ENCODE results near the gene TCP1.

GRCh38 chr6:159730332-159730676 lies 59.1 kb downstream of the TCP1 start:
- TF ChIP-seq HDAC6 (IDR thresholded peaks at IDR 0.05; ENCODE audit: low read depth, low read length), result no peak
- no peak for TF ChIP-seq TOPORS (CRISPR knock-in tag; IDR thresholded peaks at IDR 0.05)
- no peak for TF ChIP-seq ZNF335 (CRISPR knock-in tag; IDR thresholded peaks at IDR 0.05)
- TF ChIP-seq SNRNP70 (IDR thresholded peaks at IDR 0.05; ENCODE audit: low read depth, low read length), result no peak
- no peak for TF ChIP-seq CHCHD3 (CRISPR knock-in tag; IDR thresholded peaks at IDR 0.05)
- TF ChIP-seq POLR2A (IDR thresholded peaks at IDR 0.05; ENCODE audit: insufficient read depth in 1 of 2, low read depth in 2 of 2, low read length in 2 of 2), result no peak
- TF ChIP-seq MAX (IDR thresholded peaks at IDR 0.05), result no peak
- TF ChIP-seq TAF15 (IDR thresholded peaks at IDR 0.05; ENCODE audit: low read depth, low read length, poor library complexity, severe bottlenecking), result no peak
- TF ChIP-seq ATRX (CRISPR knock-in tag; IDR thresholded peaks at IDR 0.05; ENCODE audit: borderline replicate concordance), result no peak

Measured in HepG2 (cell line).